GM12801 (cell line): Measurements from ENCODE around the gene CENPT.

ENCODE experiments used
- CTCF ChIP-seq: IDR thresholded peaks from one replicate; pipeline ENCODE4 v1.5.1; 2011; ENCODE audit warnings: control low read depth; ENCODE audit not compliant: insufficient read length; ENCODE audit errors: extremely low read depth

CENPT gene

DNA sequence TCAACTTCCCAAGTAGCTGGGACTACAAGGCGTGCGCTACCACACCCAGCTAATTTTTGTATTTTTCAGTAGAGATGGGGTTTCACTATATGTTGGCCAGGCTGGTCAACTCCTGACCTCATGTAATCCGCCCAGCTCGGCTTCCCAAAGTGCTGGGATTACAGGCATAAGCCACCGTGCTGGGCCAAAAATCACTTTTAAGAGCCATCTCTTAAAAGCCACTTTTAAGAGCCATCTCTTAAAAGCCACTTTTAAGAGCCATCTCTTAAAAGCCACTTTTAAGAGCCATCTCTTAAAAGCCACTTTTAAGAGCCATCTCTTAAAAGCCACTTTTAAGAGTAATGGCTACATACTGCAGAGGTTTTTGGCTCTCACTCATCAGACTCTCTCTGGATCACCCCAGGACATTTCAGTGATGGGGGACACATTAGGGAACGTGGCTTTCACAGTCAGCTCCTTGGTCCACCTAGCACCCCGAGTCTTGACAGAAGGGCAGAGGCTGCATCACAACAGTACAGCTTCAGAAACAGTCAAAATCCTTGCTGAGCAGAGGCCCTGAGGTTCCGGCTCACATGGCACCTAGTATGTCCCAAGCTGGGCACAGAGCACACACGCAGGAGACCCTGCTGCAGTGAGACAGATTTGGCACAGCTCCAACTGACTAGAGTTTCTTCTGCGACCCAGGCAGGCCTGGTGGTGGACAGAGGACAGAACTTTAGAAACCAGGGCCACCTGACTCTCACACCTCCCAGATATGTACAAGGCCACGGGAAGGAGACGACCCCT is 64.7 kb downstream of the CENPT start:
- TF ChIP-seq CTCF, result no peak

DNA sequence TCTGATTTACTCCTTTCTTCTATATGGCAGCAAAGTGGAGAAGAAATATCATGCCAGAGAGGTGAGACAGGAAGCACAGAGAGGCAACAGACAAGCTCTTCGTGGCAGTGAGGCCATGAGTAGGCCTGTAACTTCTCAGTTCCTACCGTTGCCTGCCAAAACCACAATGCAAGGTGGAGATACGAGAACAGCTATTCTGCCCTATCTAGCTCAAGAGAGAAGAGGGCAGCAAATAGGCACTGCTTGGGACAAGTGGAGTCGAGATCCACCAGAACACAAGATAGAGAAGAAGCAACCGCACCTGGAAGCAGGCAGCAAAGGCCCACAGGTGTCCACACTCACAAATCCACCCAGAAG is 66.0 kb downstream of the CENPT start:
- no peak for TF ChIP-seq CTCF

DNA sequence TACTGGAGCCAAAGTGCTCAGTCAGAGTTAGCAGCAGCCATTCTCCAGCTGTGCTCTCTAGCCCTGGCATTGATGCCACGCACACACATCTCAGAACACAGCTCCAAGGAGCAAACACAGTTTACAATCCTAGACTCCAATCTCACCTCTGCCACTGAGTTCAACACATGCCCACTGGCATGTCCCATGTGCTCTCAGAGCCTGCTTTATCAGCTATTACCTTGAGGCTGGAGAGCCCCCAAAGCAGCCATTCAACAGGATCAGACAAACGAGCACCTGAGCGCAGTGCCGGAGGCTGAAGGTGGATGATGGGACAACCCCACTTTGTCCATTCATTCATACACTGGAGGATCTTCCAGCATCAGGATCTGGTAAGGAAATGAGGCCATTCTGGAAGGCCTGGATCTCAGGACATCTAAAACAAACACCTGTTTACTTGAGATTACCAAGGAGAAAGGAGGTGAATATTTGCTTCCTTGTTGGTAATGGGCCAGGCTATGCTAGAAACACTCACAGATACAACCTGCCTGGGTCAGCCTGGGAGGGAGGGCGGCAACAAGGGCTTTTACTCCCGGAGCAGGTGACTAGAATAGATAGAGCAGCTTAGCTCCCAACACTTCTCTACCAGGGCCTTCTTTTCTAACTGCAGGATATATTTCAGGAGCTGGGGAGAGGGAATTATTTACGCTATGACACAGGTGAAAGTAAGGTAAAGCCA is 66.5 kb downstream of the CENPT start:
- TF ChIP-seq CTCF, result no peak

- TF ChIP-seq CTCF, result no peak
These were observed 68.1 kb downstream of the CENPT start for GRCh38 chr16:67779256-67780014.
